ENCODE results near the gene RCCD1.

GRCh38 chr15:90968434-90968833, 13.8 kb downstream of the RCCD1 start:
- TF ChIP-seq ZNF18 (tag by site-specific recombination; IDR thresholded peaks at IDR 0.05) (no peak), PBX3 (CRISPR knock-in tag; IDR thresholded peaks at IDR 0.05) (no peak), CTCF (tag by site-specific recombination; IDR thresholded peaks at IDR 0.05) (no peak), ZNF350 (tag by site-specific recombination; IDR thresholded peaks at IDR 0.05) (no peak), ZNF423 (tag by site-specific recombination; IDR thresholded peaks at IDR 0.05) (no peak), ZNF449 (tag by site-specific recombination; IDR thresholded peaks at IDR 0.05) (no peak), ZNF335 (tag by site-specific recombination; conservative IDR thresholded peaks at IDR 0.05) (no peak), SP2 (tag by site-specific recombination; IDR thresholded peaks at IDR 0.05) (no peak), SALL2 (tag by site-specific recombination; IDR thresholded peaks at IDR 0.05; ENCODE audit: borderline replicate concordance) (no peak), ZNF513 (tag by site-specific recombination; IDR thresholded peaks at IDR 0.05) (no peak)

All from HEK293 (cell line).